Measurements from ENCODE around the gene CILP2.

GRCh38 chr19:19537075-19538048, 703 bp upstream of the CILP2 start:
- no peak for TF ChIP-seq CTCF (IDR thresholded peaks at IDR 0.05)
- no peak for TF ChIP-seq POLR2A (IDR thresholded peaks at IDR 0.05)
- TF ChIP-seq EP300 (IDR thresholded peaks at IDR 0.05): no peak
- TF ChIP-seq POLR2AphosphoS5 (IDR thresholded peaks at IDR 0.05): no peak

Measured in stomach (tissue), 4 donors.